ENCODE data around the gene ARHGAP12.

The ARHGAP12 gene

GRCh38 chr10:31762316-31762715 lies 166.3 kb downstream of the ARHGAP12 start:
- in situ Hi-C loops (cut with MboI; ENCODE audit: low sequenced_read_pairs) = no loop called here
- H3K27me3 ChIP-seq (ENCODE audit: low read depth) = no peaks in the 10 kb centered on the region

GRCh38 chr10:31761156-31761555 lies 167.5 kb downstream of the ARHGAP12 start:
- H3K4me3 ChIP-seq = no peak overlapping the region
- H3K27me3 ChIP-seq (ENCODE audit: low read depth) = no peaks in the 10 kb centered on the region
- no peaks in the 10 kb centered on the region for H3K9me3 ChIP-seq
- DNase-seq (ENCODE audit: low spot score in 2 of 2) = no peak
- H3K36me3 ChIP-seq (replicated peaks) = no peaks in the 10 kb centered on the region
- in situ Hi-C loops (cut with MboI; ENCODE audit: low sequenced_read_pairs) = no loop called here
- peaks cover 6% of the 10 kb centered on the region for H3K4me1 ChIP-seq

More at GRCh38 chr10:31762316-31762715, 166.3 kb downstream of the ARHGAP12 start:
- Histone ChIP-seq H3K4me3 (no peak overlapping the region), H3K9me3 (no peaks in the 10 kb centered on the region), H3K4me1 (peaks cover 6% of the 10 kb centered on the region), H3K36me3 (replicated peaks) (no peaks in the 10 kb centered on the region)
- DNase-seq (ENCODE audit: low spot score in 2 of 2) = no peak

- Histone ChIP-seq H3K4me3 (0 out of 2 replicates have a peak overlapping the region, but pooled peaks have one; percentile 6), H3K36me3 (replicated peaks) (no peaks in the 10 kb centered on the region), H3K9me3 (no peaks in the 10 kb centered on the region), H3K4me1 (peaks cover 6% of the 10 kb centered on the region), H3K27me3 (ENCODE audit: low read depth) (no peaks in the 10 kb centered on the region)
- in situ Hi-C loops (cut with MboI; ENCODE audit: low sequenced_read_pairs) = no loop called here
- DNase-seq (ENCODE audit: low spot score in 2 of 2) = no peak
Measured at GRCh38 chr10:31760674-31761081, 168.0 kb downstream of the ARHGAP12 start.

GRCh38 chr10:31759799-31760626 lies 168.6 kb downstream of the ARHGAP12 start:
- Histone ChIP-seq H3K36me3 (replicated peaks) (no peaks in the 10 kb centered on the region), H3K27me3 (ENCODE audit: low read depth) (no peaks in the 10 kb centered on the region), H3K9me3 (no peaks in the 10 kb centered on the region), H3K4me3 (peak overlapping the region; percentile 76), H3K4me1 (peaks cover 6% of the 10 kb centered on the region)
- in situ Hi-C loops (cut with MboI; ENCODE audit: low sequenced_read_pairs) = no loop called here
- DNase-seq (ENCODE audit: low spot score in 2 of 2) = peak; percentile 95 to 99

- Histone ChIP-seq H3K9me3 (no peaks in the 10 kb centered on the region), H3K36me3 (replicated peaks) (no peaks in the 10 kb centered on the region), H3K4me3 (peak overlapping the region; percentile 76), H3K27me3 (ENCODE audit: low read depth) (no peaks in the 10 kb centered on the region), H3K4me1 (peaks cover 6% of the 10 kb centered on the region)
- in situ Hi-C loops (cut with MboI; ENCODE audit: low sequenced_read_pairs) = no loop called here
- DNase-seq (ENCODE audit: low spot score in 2 of 2) = peak; percentile 10 to 52
Measured at GRCh38 chr10:31759124-31759798, 169.4 kb downstream of the ARHGAP12 start.

GRCh38 chr10:31758495-31758894 lies 170.1 kb downstream of the ARHGAP12 start:
- H3K4me3 ChIP-seq = no peak overlapping the region
- no peaks in the 10 kb centered on the region for H3K36me3 ChIP-seq (replicated peaks)
- no peaks in the 10 kb centered on the region for H3K27me3 ChIP-seq (ENCODE audit: low read depth)
- H3K4me1 ChIP-seq = peaks cover 6% of the 10 kb centered on the region
- no peaks in the 10 kb centered on the region for H3K9me3 ChIP-seq
- DNase-seq (ENCODE audit: low spot score in 2 of 2) = no peak
- in situ Hi-C loops (cut with MboI; ENCODE audit: low sequenced_read_pairs) = no loop called here

GRCh38 chr10:31757831-31758230 lies 170.8 kb downstream of the ARHGAP12 start:
- no peak overlapping the region for H3K4me3 ChIP-seq
- in situ Hi-C loops (cut with MboI; ENCODE audit: low sequenced_read_pairs) = no loop called here
- H3K27me3 ChIP-seq (ENCODE audit: low read depth) = no peaks in the 10 kb centered on the region
- H3K36me3 ChIP-seq (replicated peaks) = no peaks in the 10 kb centered on the region
- H3K9me3 ChIP-seq = no peaks in the 10 kb centered on the region
- H3K4me1 ChIP-seq = peaks cover 6% of the 10 kb centered on the region
- DNase-seq (ENCODE audit: low spot score in 2 of 2) = no peak

GRCh38 chr10:31757386-31757791 lies 171.2 kb downstream of the ARHGAP12 start:
- Histone ChIP-seq H3K4me3 (no peak overlapping the region), H3K27me3 (ENCODE audit: low read depth) (no peaks in the 10 kb centered on the region), H3K36me3 (replicated peaks) (no peaks in the 10 kb centered on the region), H3K9me3 (no peaks in the 10 kb centered on the region), H3K4me1 (peaks cover 6% of the 10 kb centered on the region)
- DNase-seq (ENCODE audit: low spot score in 2 of 2) = no peak
- in situ Hi-C loops (cut with MboI; ENCODE audit: low sequenced_read_pairs) = no loop called here

- Histone ChIP-seq H3K27me3 (ENCODE audit: low read depth) (no peaks in the 10 kb centered on the region), H3K9me3 (no peaks in the 10 kb centered on the region), H3K4me1 (peaks cover 6% of the 10 kb centered on the region), H3K4me3 (no peak overlapping the region), H3K36me3 (replicated peaks) (no peaks in the 10 kb centered on the region)
- in situ Hi-C loops (cut with MboI; ENCODE audit: low sequenced_read_pairs) = no loop called here
- DNase-seq (ENCODE audit: low spot score in 2 of 2) = no peak
Measured at GRCh38 chr10:31756729-31757110, 171.9 kb downstream of the ARHGAP12 start.

GRCh38 chr10:31756101-31756728 lies 172.4 kb downstream of the ARHGAP12 start:
- no peaks in the 10 kb centered on the region for H3K36me3 ChIP-seq (replicated peaks)
- H3K27me3 ChIP-seq (ENCODE audit: low read depth) = no peaks in the 10 kb centered on the region
- peaks cover 6% of the 10 kb centered on the region for H3K4me1 ChIP-seq
- DNase-seq (ENCODE audit: low spot score in 2 of 2) = no peak
- in situ Hi-C loops (cut with MboI; ENCODE audit: low sequenced_read_pairs) = no loop called here
- H3K9me3 ChIP-seq = no peaks in the 10 kb centered on the region
- H3K4me3 ChIP-seq = no peak overlapping the region

Measured in HAP-1 (cell line).